K562 (cell line): ENCODE measurements around the gene TLNRD1. TPM values are rescaled to one million over a fixed set of nuclear protein-coding genes. Genes with fewer than 3 reads are reported as not detected.

Experiments
- ATAC-seq: fragments of 200-7000 bp; cut with Tn5 transposase; 3 replicates; pipeline ENCODE4 v1.9.1; 2020; ENCODE audit warnings: moderate library complexity
- BruUV-seq: library from RNA; stranded (reverse); fragments of 400-500 nt; replicated peaks from 2 replicates; lab custom pipeline; 2021; lab: Mats Ljungman, UMichigan
- CTCF ChIA-PET: fragments of 300-600 bp; formaldehyde crosslinking; extraction: SDS; loops from one replicate; lab custom pipeline; 2021; ENCODE audit warnings: low intra/inter-chr PET ratio; lab: Yijun Ruan, JAX
- POLR2A ChIA-PET: fragments of 300-600, 350-650 bp; sonication (Branson Sonifier 250); formaldehyde crosslinking; extraction: SDS; loops from one replicate; lab custom pipeline; 2021; ENCODE audit warnings: antibody characterized with exemption, inconsistent platforms; lab: Yijun Ruan, JAX
- DNase-seq, 4 experiments: peaks; one replicate each; pipeline versions ENCODE4 v3.0.0 to v3.0.0-alpha.2; 2011 to 2018; ENCODE audit warnings: low spot score in 3 of 4, mixed read lengths in 3 of 4; ENCODE audit errors: extremely low read depth in 1 of 4
- FAIRE-seq: peaks from 2 replicates; lab custom pipeline; 2011; peaks lifted over from hg19 to GRCh38; lab: Jason Lieb, UNC
- H2AFZ ChIP-seq: 2 replicates; pipeline ENCODE4 v1.6.0; 2011; ENCODE audit warnings: low read depth, low read length, control low read depth, inconsistent platforms
- H3K27ac ChIP-seq: fragments of 200-600 bp; 3 replicates; pipeline ENCODE4 v1.8.0; 2011; ENCODE audit warnings: low read depth, mild to moderate bottlenecking, control low read depth, inconsistent platforms, low read length, moderate library complexity, mixed read lengths; ENCODE audit errors: extremely low read depth
- H3K27me3 ChIP-seq, 2 experiments: fragments of 300-600 bp in 1 of 2; 2 replicates in 1 of 2; 3 replicates in 1 of 2; pipeline versions ENCODE4 v1.6.0 to v1.8.0; 2011; ENCODE audit warnings: inconsistent platforms in 2 of 2, low read length in 2 of 2, mild to moderate bottlenecking in 1 of 2, mixed read lengths in 1 of 2, moderate library complexity in 1 of 2; ENCODE audit not compliant: control insufficient read depth in 2 of 2, insufficient read depth in 2 of 2
- H3K36me3 ChIP-seq: fragments of 300-600 bp; 3 replicates; pipeline ENCODE4 v1.8.0; 2011; ENCODE audit warnings: mild to moderate bottlenecking, low read length, inconsistent platforms; ENCODE audit not compliant: control insufficient read depth, insufficient read depth
- H3K4me1 ChIP-seq, 2 experiments: fragments of 200-600 bp in 1 of 2; replicated peaks in 1 of 2; 2 replicates in 1 of 2; 3 replicates in 1 of 2; pipeline versions ENCODE4 v1.5.1 to v1.8.0; 2011; ENCODE audit warnings: inconsistent platforms in 2 of 2, low read length in 2 of 2, mild to moderate bottlenecking in 1 of 2, mixed read lengths in 1 of 2, moderate library complexity in 1 of 2; ENCODE audit not compliant: control insufficient read depth in 2 of 2, insufficient read depth in 2 of 2
- H3K4me2 ChIP-seq: 2 replicates; pipeline ENCODE4 v1.6.1; 2011; ENCODE audit warnings: low read length, control low read depth, inconsistent platforms, mixed read lengths; ENCODE audit not compliant: insufficient read depth
- H3K4me3 ChIP-seq: fragments of 200-600 bp; sonication (generic), shearing (Covaris generic); 2 replicates; pipeline ENCODE4 v1.5.1; 2016; ENCODE audit warnings: control low read depth, inconsistent platforms
- H3K79me2 ChIP-seq: fragments of 200-600 bp; 3 replicates; pipeline ENCODE4 v1.8.0; 2011; ENCODE audit warnings: low read length, inconsistent platforms; ENCODE audit not compliant: control insufficient read depth, insufficient read depth
- H3K9ac ChIP-seq, 2 experiments: 2 replicates each; pipeline versions ENCODE4 v1.6.0 to v1.6.1; 2011; ENCODE audit warnings: low read depth in 2 of 2, low read length in 2 of 2, control low read depth in 1 of 2, inconsistent platforms in 1 of 2, mild to moderate bottlenecking in 1 of 2, mixed read lengths in 1 of 2; ENCODE audit not compliant: insufficient read depth in 1 of 2
- H3K9me1 ChIP-seq: one replicate; pipeline ENCODE4 v1.6.0; 2011; ENCODE audit warnings: inconsistent platforms, mild to moderate bottlenecking, low read length, moderate library complexity; ENCODE audit not compliant: control insufficient read depth, insufficient read depth
- H3K9me3 ChIP-seq: replicated peaks from 2 replicates; pipeline ENCODE4 v1.5.1; 2011; ENCODE audit warnings: low read depth, low read length, inconsistent platforms; ENCODE audit not compliant: control insufficient read depth, insufficient read depth
- H4K20me1 ChIP-seq: replicated peaks from 2 replicates; pipeline ENCODE4 v1.6.1; 2011; ENCODE audit warnings: low read length, inconsistent platforms, mixed read lengths; ENCODE audit not compliant: control insufficient read depth, insufficient read depth
- HMG20A ChIP-seq: fragments of 450-650 bp; formaldehyde crosslinking; conservative IDR thresholded peaks from 2 replicates; pipeline ENCODE4 v1.4.0; 2020; ENCODE audit warnings: mild to moderate bottlenecking, mixed read lengths
- PTBP1 ChIP-seq: fragments of 200-400 bp; formaldehyde crosslinking; IDR thresholded peaks from 2 replicates; pipeline ENCODE4 v1.6.1; 2017; ENCODE audit warnings: low read depth, low read length
- ZNF224 ChIP-seq: sonication (generic); formaldehyde crosslinking; IDR thresholded peaks from 2 replicates; pipeline ENCODE4 v1.8.0; 2022; ENCODE audit warnings: mild to moderate bottlenecking, missing genetic modification reagents
- ZNF699 ChIP-seq: fragments of 250-450 bp; sonication (Bioruptor Pico); IDR thresholded peaks from 2 replicates; pipeline ENCODE4 v1.8.0; 2021; ENCODE audit warnings: mild to moderate bottlenecking, moderate library complexity; ENCODE audit not compliant: insufficient replicate concordance
- WGBS: fragments of 100-300 bp; shearing (Covaris generic); methylation state at CpG from one replicate; pipeline ENCODE4 v1.1.6; 2016; ENCODE audit warnings: low coverage, mixed read lengths; ENCODE audit not compliant: insufficient coverage; ENCODE audit errors: missing lambda C conversion rate; 5-methylcytosine and 5-hydroxymethylcytosine counted together
- in situ Hi-C: fragments of 300-500 bp; cut with MboI; formaldehyde crosslinking; loops from 4 replicates; pipeline ENCODE4 v1.15.0; 2018; ENCODE audit warnings: inconsistent platforms, mixed read lengths
- intact Hi-C: fragments of 100-400 bp; cut with micrococcal nuclease; formaldehyde crosslinking; loops from 2 replicates; pipeline ENCODE4 v1.14.2; 2022
- polyA plus RNA-seq, 8 experiments: library from polyadenylated mRNA; depleted of rRNA in 4 of 8; stranded (reverse) in 5 of 8; unstranded in 3 of 8; fragments of >200 nt; fragmentation: Nextera tagmentation in 2 of 8; fragmentation: Illumina TruSeq in 1 of 8; extraction: Ambion mirVana in 2 of 8; extraction: Trizol in 1 of 8; gene quantifications; 2 replicates each; pipeline versions ENCODE4 v1.2.1 to v1.2.3, GENCODE V29; 2011 to 2014; ENCODE audit warnings: inconsistent platforms in 1 of 8, missing spikeins in 1 of 8
- total RNA-seq, 7 experiments: library from RNA; depleted of rRNA in 6 of 7; stranded (reverse); fragments of >200 nt in 6 of 7; fragmentation: Illumina TruSeq in 2 of 7; extraction: Trizol in 2 of 7; gene quantifications; 2 replicates each; pipeline versions ENCODE4 v1.2.1 to v1.2.3, GENCODE V29; 2011 to 2021; ENCODE audit warnings: low replicate concordance in 1 of 7
- TF ChIP-seq, protein P1 (sequence below): fragments of 450-650 bp; IDR thresholded peaks from 2 replicates; pipeline ENCODE4 v1.6.1; 2018; ENCODE audit not compliant: partially characterized antibody

Gene TLNRD1
- total and polyA plus RNA-seq, 9 of the 15 experiments (the other 6 are each of a cell fraction or from before 2014, with no cell fraction given): 1.1 to 33.1 (median 5.7) TPM

GRCh38 chr15:80970658-80971057, 30.1 kb upstream of the TLNRD1 start:
- Histone ChIP-seq H2AFZ (no peak overlapping the region), H3K4me2 (no peak overlapping the region), H3K9ac (no peak overlapping the region), H3K27ac (no peak overlapping the region), H3K9me3 (no peaks in the 10 kb centered on the region), H3K4me3 (no peak overlapping the region), H3K9me1 (no peaks in the 10 kb centered on the region), H3K4me1 (no peaks in the 10 kb centered on the region), H3K27me3 (no peaks in the 10 kb centered on the region), H4K20me1 (peaks cover 10% of the 10 kb centered on the region; the same call in 1 of the 2 replicates), H3K36me3 (peaks cover 16% of the 10 kb centered on the region; the same call in 2 of the 3 replicates), H3K79me2 (peaks cover 4% of the 10 kb centered on the region; the same call in 1 of the 3 replicates)
- BruUV-seq: no TSS peak
- ChIA-PET CTCF (interaction anchor here (1.3 to 1.7 kb wide), 3 partner anchors 192 to 552 kb away, joined by 4 to 12 read pairs (median 5); no protein-coding TSS in a partner anchor), POLR2A (interaction anchor here (0.6 kb wide), 1 partner anchor 130 kb away, joined by 4 read pairs; no protein-coding TSS in a partner anchor)
- intact Hi-C loops: loop anchor here (1.0 to 2.0 kb wide), 3 partner anchors 192 to 516 kb away; partner anchors contain the start of gene CEMIP
- TF ChIP-seq HMG20A (CRISPR knock-in tag) (no peak), ZNF224 (CRISPR knock-in tag) (no peak), PTBP1 (no peak), ZNF699 (CRISPR knock-in tag) (no peak)
- TF ChIP-seq, protein P1, sequence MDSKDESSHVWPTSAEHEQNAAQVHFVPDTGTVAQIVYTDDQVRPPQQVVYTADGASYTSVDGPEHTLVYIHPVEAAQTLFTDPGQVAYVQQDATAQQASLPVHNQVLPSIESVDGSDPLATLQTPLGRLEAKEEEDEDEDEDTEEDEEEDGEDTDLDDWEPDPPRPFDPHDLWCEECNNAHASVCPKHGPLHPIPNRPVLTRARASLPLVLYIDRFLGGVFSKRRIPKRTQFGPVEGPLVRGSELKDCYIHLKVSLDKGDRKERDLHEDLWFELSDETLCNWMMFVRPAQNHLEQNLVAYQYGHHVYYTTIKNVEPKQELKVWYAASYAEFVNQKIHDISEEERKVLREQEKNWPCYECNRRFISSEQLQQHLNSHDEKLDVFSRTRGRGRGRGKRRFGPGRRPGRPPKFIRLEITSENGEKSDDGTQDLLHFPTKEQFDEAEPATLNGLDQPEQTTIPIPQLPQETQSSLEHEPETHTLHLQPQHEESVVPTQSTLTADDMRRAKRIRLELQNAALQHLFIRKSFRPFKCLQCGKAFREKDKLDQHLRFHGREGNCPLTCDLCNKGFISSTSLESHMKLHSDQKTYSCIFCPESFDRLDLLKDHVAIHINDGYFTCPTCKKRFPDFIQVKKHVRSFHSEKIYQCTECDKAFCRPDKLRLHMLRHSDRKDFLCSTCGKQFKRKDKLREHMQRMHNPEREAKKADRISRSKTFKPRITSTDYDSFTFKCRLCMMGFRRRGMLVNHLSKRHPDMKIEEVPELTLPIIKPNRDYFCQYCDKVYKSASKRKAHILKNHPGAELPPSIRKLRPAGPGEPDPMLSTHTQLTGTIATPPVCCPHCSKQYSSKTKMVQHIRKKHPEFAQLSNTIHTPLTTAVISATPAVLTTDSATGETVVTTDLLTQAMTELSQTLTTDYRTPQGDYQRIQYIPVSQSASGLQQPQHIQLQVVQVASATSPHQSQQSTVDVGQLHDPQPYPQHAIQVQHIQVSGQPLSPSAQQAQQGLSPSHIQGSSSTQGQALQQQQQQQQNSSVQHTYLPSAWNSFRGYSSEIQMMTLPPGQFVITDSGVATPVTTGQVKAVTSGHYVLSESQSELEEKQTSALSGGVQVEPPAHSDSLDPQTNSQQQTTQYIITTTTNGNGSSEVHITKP: no peak
- no peak for ATAC-seq
- FAIRE-seq: no peak
- DNase-seq: no peak
- in situ Hi-C loops: loop anchor here (5.0 to 10.0 kb wide), 2 partner anchors 434 to 513 kb away; no protein-coding TSS in a partner anchor
- WGBS: 54% methylated on average over 3 of the region's 3 CpGs
